ENCODE results near the gene SLC66A2. TPM values are rescaled to one million over a fixed set of nuclear protein-coding genes. Genes with fewer than 3 reads are reported as not detected.

Gene SLC66A2
- total RNA-seq, 1 experiment from 2014 or later = 52.8 TPM

- H3K27ac ChIP-seq (ENCODE audit: low read length) = no peak overlapping the region
- POLR2A ChIA-PET (ENCODE audit: unreplicated experiment) = no interaction called here
- CTCF ChIA-PET = no interaction called here
- no peaks in the 10 kb centered on the region for H3F3A ChIP-seq (ENCODE audit: low read length, unreplicated experiment)
- no peaks in the 10 kb centered on the region for H3K4me1 ChIP-seq (ENCODE audit: insufficient read depth, low read length)
- H3K9me2 ChIP-seq (replicated peaks; ENCODE audit: low read length) = no peaks in the 10 kb centered on the region
- H3K79me2 ChIP-seq (ENCODE audit: low read length) = no peaks in the 10 kb centered on the region
- H3K27me3 ChIP-seq (ENCODE audit: low read length) = no peaks in the 10 kb centered on the region
- TF ChIP-seq EZH2phosphoT487 (IDR thresholded peaks at IDR 0.05; ENCODE audit: borderline replicate concordance, low read length) = no peak
- H2AFZ ChIP-seq (ENCODE audit: low read length) = no peak overlapping the region
- no peak overlapping the region for H3K4me3 ChIP-seq (ENCODE audit: low read length)
- ATAC-seq (no peak), DNase-seq (no peak)
- H3K9me3 ChIP-seq (ENCODE audit: low read length) = peaks cover 19% of the 10 kb centered on the region; the same call in 1 of the 2 replicates
- intact Hi-C loops (cut with micrococcal nuclease) = no loop called here
- H3K9ac ChIP-seq (ENCODE audit: low read length) = no peak overlapping the region
- H3K4me2 ChIP-seq (ENCODE audit: low read length) = no peak overlapping the region
- H3K36me3 ChIP-seq (ENCODE audit: low read depth, low read length) = no peaks in the 10 kb centered on the region
- no peaks in the 10 kb centered on the region for H4K20me1 ChIP-seq (ENCODE audit: low read length)
- BruUV-seq (replicated peaks) = no TSS peak
These were observed 51.6 kb downstream of the SLC66A2 start for GRCh38 chr18:79899609-79900445.

DNA sequence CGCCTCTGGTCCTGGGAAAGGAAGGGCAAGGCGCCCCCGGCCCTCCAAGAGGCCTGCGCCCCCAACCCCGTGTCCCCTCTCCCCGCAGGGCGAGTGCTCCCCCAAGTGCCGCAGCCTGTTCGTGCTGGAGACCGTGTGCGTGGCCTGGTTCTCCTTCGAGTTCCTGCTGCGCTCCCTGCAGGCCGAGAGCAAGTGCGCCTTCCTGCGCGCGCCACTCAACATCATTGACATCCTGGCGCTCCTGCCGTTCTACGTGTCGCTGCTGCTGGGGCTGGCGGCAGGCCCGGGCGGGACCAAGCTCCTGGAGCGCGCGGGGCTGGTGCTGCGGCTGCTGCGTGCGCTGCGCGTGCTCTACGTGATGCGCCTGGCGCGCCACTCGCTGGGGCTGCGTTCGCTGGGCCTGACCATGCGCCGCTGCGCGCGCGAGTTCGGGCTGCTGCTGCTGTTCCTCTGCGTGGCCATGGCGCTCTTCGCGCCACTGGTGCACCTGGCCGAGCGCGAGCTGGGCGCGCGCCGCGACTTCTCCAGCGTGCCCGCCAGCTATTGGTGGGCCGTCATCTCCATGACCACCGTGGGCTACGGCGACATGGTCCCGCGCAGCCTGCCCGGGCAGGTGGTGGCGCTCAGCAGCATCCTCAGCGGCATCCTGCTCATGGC lies 52.4 kb downstream of the SLC66A2 start:
- POLR2A ChIA-PET (ENCODE audit: unreplicated experiment) = no interaction called here

More for the DNA sequence above, 52.4 kb downstream of the SLC66A2 start:
- Histone ChIP-seq H3K4me1 (ENCODE audit: insufficient read depth, low read length) (no peaks in the 10 kb centered on the region), H3K9me3 (ENCODE audit: low read length) (peaks cover 19% of the 10 kb centered on the region; the same call in 1 of the 2 replicates), H3K4me2 (ENCODE audit: low read length) (no peak overlapping the region), H3K79me2 (ENCODE audit: low read length) (no peaks in the 10 kb centered on the region), H3K4me3 (ENCODE audit: low read length) (no peak overlapping the region), H2AFZ (ENCODE audit: low read length) (no peak overlapping the region), H3K9ac (ENCODE audit: low read length) (no peak overlapping the region), H3K36me3 (ENCODE audit: low read depth, low read length) (no peaks in the 10 kb centered on the region), H3K9me2 (replicated peaks; ENCODE audit: low read length) (no peaks in the 10 kb centered on the region), H3K27ac (ENCODE audit: low read length) (no peak overlapping the region), H3F3A (ENCODE audit: low read length, unreplicated experiment) (no peaks in the 10 kb centered on the region), H3K27me3 (ENCODE audit: low read length) (no peaks in the 10 kb centered on the region), H4K20me1 (ENCODE audit: low read length) (no peaks in the 10 kb centered on the region)
- no peak for DNase-seq
- no peak for ATAC-seq
- intact Hi-C loops (cut with micrococcal nuclease) = no loop called here
- CTCF ChIA-PET = no interaction called here
- TF ChIP-seq EZH2phosphoT487 (IDR thresholded peaks at IDR 0.05; ENCODE audit: borderline replicate concordance, low read length) = no peak
- TF ChIP-seq EZH2 (IDR thresholded peaks at IDR 0.05; ENCODE audit: low read length, unreplicated experiment) = no peak
- no peak for TF ChIP-seq CTCF (conservative IDR thresholded peaks at IDR 0.05; ENCODE audit: low read depth, low read length)
- BruUV-seq (replicated peaks) = no TSS peak
